HG03108 (cell line): ENCODE data around the gene BEX3.
"Not testable (repeated sequence)": the region's sequence is repeated elsewhere in the genome, so short reads cannot be mapped to it uniquely, and the experiment has no call there.

ENCODE experiments used
- ATAC-seq: cut with Tn5 transposase; IDR thresholded peaks from one replicate; pipeline ENCODE4 v1.9.1; 2021; ENCODE audit warnings: moderate library complexity; ENCODE audit not compliant: unreplicated experiment

Gene BEX3

DNA sequence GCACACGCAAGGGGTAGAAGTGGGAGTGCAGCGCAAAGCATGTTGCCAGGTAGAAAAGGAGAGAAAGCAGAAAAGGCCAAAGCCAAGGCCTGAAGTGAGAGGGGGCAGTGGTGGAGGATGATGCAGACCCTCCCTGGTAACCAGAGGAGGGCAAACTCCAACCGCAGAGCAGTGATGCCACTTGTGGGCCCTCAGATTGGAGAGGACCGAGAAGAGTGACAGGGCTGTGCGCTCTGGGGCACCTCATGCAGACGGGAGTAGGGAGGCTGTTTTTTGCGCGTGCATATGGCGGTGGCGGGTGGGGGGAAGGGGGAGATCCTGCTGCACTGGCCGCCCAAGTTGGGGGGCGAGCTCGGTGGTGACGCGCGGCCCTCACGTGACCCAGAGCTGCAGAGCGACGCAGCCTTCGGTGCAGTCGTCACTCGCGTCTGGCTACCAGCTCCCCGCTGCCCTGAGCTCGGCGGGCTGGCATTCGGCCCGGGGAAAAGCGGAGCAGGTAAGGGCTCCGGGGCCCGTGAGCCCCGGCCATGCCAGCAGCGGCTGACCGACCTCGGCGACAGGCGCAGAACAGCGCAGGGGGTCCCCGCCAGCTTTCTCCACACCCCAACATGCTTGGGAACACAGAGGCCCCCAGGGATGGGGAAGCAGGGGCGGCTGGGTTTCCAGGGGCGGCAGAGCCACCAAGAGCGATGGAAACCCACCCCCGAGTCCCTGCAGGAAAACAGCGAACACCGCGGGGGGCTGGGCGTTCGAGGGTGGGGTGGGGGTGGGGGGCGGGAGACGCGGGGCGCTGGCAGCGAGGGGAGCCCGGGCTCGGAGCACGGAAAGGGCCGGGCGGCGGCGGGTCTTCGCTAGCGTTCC lies at the start of gene BEX3:
Gene BEX3 (plus strand): TSS at position 421 of the 861 bp plus-strand sequence. CDS start 984 bp downstream, outside the sequence.
- no peak for ATAC-seq

DNA sequence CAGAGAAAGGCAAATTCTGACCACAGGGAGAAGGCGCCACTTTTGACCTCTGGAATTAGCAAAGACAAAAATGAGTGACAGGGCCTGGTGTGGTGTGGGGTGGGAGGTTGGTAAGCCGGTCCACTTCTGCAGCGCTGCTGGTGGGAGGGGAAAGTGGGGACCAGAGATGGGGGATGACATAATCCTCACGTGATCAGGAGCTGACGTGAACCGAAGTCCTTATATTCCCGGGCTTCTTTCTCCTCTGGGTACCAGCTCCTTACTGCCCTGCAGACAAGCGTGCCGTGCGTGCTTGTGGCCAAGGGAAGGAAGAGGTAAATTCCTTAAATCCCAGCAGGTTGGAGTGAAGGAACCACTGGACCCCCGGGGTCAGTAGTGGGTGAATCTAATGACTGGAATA lies 46.3 kb upstream of the BEX3 start, which contains the start of gene TCEAL7:
Gene TCEAL7 (plus strand): TSS at position 249 of the 400 bp plus-strand sequence. CDS start 1,165 bp downstream, outside the sequence.
- ATAC-seq: no peak

DNA sequence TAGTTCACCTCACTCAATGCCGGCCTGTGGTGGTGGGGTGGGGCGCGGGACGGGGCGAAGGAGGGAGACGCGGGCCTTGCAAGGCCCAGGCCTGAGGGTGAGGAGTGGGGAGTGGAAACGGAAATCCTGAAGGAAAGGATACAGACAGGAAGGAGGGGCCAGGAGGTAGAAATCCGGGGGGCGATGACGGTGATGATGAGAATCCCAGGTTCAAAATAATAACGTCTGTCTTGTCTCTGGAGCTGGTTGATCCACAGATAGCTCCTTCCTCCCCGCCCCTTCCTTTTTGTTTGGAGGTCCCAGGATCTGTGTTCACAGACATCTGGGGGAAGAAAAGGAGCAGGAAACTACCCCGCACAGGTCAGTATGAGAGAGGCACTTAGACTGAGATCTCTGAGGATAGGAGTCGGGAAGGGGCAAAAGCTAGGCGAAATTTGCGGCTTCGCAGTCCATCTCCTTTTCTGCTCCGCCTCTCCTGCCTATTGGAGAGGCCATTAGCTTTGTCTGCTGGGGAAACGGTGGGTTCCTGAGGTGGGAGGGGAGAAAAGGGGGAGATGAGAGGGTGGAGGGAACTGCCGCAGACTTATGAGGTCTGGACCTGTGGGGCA lies 45.6 kb upstream of the BEX3 start:
- no peak for ATAC-seq

DNA sequence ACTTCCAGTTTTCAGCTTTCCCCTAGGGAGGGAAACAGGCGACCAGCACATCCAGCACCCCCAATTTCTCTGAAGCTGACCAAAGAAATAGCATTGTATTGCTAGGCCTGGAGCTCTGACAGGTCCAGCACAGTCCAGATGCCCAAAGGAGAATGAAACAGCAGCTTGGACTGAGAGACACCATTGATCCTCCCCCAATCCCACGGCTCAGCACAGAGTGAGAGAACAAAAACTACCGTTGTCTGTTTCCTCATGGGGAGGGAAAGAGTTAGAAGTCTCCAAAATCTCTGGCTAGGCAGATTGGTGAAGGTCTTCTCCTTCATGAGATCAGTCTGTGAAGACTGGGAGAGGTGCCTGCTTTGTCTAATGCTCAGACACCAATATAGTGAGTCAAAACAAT lies 37.7 kb upstream of the BEX3 start:
- ATAC-seq: no peak

DNA sequence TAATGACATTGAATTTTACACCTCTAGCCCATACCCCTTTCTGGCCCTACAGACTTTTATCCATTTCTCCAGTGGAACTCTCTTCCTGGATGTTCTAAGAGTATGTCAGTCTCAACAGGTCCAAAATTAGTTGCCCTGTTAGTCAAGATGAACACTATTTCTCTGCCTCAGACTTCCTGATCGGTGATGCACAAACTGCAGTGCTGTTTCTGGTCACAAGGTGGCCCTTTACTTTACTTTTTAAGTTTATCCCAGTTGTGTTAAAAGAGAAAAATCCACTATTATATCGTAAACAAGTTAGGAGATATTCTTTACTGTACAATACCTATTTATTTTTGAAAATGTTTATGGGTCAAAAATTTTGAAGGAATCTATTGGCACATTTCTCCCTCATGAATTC lies 33.2 kb upstream of the BEX3 start:
- ATAC-seq: no peak

DNA sequence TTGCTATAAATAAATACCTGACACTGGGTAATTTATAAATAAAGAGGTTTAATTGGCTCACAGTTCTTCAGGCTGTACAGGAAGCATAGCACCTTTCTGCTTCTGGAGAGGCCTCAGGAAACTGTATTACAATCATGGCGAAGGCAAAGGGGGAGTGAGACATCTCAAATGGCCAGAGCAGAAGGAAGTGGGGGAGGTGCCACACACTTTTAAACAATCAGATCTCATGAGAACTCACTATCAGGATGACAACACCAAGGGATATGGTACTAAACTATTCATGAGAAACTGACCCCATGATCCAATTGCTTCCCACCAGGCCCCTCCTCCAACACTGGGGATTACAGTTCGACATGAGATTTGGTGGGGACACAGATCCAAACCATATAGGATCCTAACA lies 31.7 kb upstream of the BEX3 start:
- no peak for ATAC-seq

DNA sequence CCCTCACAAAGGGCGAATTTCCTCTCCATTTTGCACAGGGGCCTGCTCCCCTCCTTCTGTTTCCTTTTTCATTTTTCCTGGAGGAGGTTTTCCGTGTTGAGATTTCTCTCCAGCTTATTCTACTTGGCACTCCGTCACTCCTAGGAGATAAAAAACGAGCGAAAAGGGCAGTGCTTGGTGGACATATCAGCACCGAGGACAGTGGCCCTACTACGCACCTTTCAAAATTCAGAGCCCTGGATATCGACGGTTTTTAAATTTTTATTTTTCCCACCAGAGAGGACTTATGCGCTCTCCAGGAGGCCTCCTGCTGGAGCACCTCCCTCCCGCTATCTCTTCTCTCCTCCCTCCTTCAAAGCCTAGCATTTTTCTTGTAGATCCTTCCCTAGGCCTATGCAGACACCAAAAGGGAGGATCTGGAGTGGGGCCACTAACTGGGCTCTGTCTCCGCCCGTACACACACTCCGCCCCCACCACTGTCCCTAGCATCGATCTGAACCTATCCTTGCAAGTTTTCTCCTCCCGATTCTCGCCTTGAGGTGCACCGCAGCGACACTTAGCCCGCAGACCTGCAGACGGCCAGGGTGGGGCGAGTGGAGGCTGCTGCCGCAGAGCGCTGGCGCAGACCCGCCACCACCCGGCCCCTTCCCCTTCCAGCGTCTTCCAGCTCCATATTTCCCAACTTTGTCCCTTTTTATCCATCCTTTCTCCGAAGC lies 28.5 kb upstream of the BEX3 start:
- ATAC-seq: no peak

DNA sequence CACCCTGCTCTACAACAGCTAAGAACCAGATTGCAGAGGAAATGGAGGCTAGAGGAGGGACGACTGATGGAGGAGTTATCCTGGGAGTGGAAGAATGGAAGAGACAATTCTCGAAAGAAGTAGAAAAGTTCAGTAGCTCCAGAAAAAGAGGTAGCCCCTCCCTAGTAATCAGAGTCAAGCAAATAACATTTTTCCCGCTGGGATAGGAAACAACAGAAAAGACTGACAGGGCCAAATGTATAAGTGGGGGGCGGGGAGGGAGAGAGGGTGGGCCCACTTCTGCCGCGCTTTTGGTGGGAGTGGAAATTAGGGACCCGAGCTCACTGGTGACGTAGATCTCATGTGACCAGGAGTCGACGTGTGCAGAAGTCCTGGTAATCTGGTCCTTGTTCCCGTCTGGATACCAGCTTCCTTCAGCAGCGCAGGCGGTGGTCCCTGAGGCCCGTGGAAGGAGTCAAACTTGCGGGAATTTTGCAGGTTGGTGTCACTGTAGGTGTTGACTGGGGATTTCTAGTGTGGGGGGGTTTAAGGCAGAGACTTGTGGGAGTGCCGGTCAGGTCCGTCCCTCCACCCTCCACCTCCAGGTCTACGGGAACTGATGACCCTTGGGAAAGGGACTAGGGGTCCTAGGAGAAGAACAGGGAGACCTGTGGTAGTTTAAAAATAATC lies 20.1 kb upstream of the BEX3 start, which contains the start of gene TCEAL9:
Gene TCEAL9 (plus strand): TSS at position 377 of the 669 bp plus-strand sequence. CDS start 1,179 bp downstream, outside the sequence.
- no peak for ATAC-seq

DNA sequence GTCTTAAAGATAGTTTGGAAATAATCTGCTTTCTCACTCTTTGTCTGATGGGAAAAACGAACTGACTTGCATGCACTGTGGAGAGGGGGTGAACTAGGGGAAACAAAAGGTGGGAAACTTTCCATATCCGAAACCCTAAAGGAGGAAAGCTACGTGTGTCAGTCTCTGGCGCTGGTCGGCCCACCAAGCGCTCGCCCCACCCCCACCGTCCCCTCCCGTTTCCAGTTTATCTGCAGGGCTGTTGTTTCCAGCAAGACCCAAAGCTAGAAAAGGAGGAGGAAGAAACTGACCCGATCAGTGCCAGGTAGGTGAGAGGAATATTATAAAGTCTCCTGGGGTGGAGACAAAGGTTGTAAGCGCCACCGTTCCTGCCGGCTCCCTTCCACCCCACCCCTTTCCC lies 19.5 kb upstream of the BEX3 start:
- no peak for ATAC-seq

DNA sequence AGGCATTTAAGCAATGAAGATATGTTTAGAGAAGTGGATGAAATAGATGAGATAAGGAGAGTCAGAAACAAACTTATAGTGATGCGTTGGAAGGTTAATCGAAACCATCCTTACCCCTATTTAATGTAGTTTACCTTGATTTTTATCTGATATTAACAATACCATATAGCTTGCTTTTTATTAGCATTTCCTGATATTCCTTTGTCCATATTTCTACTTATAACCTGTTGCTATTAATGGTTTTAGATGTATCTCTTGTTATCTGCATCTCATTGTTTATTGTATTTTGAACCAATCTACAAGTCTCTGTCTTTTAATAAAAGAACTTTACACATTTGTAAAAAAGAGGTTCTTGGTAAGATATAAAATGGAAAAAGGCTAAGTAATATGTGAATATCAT lies 18.5 kb upstream of the BEX3 start:
- no peak for ATAC-seq

DNA sequence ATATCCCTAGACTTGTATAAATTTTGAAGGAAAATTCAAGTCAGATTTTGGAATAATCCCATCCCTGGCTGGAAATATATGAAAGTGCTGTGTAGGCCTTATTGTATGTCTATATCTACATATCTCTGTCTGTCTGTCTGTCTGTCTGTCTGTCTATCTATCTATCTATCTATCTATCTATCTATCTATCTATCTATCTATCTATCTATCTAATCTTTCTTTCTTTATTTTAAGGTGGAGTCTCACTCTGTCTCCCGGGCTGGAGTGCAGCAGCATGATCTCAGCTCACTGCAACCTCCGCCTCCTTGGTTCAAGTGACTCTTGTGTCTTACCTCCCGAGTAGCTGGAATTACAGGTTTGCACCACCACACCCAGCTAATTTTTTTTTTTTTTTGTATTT lies 16.7 kb upstream of the BEX3 start:
- ATAC-seq: not testable (repeated sequence)

DNA sequence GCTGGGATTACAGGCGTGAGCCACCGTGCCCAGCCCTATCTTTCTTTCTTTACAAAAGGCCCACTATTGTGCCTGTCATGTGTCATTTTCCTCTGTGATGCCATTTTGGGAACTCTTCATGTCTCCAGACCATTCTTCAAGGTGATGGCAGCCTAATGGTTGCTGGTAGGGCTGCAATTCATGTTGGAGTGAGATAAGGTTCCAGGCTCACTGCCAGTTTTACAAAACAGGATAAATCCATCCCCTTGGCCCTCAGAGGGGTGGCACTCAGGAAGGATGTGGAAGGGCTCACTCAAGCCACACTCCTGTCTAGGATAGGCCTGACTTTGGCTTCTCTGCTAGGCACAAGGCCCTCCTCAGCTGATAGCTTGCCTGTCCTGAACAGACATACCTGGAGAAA lies 16.2 kb upstream of the BEX3 start:
- no peak for ATAC-seq

DNA sequence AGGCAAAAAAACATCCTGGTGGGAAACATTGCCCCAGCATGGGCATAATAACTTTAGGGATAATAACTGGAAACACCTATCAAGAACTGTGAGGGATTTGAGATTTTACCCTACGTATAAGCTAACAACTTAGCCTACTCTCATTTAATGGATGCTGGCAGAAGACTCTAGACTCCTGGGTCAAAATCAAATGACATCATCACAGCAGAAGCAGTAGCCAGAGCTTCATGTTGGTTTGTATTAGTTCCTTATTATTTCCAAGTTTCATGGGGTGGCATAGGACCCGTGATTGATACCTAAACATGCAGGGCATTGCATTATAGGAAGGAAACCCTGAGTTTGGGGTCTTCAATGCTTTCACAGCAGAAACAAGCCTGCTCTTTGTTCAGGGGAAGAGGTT lies 15.4 kb upstream of the BEX3 start:
- no peak for ATAC-seq

DNA sequence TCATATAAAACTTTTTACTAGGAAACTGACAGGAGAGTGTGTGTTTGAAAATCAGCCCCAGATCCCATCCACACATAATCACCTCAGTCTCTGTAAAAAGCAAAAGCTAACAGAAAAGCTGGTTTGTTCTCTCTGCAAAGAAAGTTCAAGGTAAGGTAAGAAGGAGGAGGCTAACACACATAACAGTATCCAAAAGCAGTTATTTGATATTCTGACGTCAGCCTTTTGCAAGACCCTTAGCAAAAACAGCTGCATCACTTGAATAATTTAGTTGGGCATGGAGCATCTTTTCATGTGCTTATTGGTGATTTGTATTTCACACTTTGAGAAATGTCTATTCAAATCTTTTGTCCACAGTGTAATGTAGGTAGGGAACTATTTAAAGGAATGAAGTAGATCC lies 14.5 kb upstream of the BEX3 start:
- no peak for ATAC-seq

DNA sequence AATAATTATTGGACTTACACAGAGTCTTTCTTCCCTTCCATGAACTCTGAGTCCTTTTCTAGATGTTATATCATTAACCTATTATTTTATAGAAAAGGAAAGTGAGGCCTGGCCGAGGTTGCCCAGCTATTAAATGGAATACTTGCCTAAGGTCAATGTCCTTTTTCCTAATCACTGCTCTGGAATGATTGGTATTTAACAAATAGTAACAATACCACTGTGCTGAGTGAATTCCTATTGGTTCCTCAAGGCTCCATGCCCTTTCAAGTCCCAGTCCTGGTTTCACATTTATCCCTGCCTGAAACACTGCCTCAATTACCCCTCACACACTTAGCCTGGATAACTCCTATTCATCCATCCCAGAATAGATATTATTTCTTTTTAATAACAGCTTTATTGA lies 13.9 kb upstream of the BEX3 start:
- ATAC-seq: no peak

DNA sequence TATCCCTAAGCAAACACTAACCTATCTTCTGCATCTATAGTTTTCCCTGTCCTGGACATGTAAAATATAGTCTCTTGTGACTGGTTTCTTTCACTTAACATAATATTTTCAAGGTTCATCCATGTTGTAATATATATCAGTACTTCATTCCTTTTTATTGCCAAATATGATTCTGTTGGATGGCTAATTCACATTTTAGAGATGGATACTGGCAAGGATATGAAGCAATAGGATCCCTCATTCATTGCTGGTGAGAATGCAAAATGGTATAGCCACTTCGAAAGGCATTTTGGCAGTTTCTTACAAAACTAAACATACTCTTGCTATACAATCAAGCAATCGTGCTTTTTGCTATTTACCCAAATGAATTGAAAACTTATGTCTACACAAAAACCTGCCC lies 13.3 kb upstream of the BEX3 start:
- ATAC-seq: no peak

DNA sequence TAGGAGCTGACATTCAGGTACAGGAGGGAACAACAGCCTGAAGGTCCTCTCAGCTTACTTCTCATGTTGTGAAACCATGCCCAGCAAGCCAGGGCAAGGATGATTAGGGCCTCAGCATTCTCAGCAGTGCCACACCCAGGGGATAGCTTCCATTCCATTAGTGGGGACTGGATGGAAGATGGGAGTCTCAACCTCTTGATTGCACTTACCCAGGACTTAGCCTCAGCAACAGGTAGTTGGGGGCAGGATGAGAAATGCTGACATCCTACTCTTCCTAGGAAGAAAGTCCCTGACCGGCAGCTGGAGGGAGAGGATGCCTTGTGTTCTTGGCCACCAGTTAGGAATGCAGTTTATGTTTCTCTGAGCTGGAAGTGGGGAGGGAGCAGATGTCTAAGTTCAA lies 8.8 kb upstream of the BEX3 start:
- no peak for ATAC-seq

DNA sequence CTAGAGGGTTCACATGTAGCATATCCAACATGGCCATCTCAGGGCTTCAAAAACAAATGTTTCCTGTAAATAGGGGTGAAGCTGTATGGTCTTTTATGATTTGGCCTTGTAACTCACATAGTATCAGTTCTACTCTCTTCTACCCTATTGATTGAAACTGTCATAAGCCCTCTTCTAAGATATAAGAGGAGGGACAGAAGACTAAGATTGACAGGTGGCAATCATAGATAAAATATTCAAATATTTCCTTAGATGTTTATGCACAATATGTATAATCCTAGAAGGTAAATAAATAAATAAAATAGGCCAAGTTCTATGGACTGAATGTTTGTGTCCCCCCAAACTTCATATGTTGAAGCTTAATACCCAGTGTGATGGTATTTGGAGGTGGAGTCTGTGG lies 6.9 kb upstream of the BEX3 start:
- no peak for ATAC-seq

DNA sequence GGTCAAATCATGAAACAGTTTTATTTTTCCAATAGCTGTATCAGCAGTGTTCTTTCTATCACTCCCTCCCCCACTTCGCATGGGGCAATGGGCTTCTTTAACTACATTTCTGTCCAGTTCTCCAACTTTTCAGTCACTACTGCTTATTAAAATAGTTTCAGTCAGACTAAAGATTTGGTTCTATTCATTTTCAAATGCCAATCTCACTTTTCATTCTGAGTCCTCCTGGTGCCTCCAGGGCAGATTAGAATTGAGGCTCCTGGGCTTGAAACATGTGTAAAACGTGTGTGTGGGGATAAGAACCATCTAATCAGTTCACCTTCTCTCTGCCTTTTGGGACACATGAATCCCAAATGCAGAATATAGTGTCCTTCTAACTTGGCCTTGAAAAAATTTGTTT lies 3.5 kb upstream of the BEX3 start:
- ATAC-seq: no peak

DNA sequence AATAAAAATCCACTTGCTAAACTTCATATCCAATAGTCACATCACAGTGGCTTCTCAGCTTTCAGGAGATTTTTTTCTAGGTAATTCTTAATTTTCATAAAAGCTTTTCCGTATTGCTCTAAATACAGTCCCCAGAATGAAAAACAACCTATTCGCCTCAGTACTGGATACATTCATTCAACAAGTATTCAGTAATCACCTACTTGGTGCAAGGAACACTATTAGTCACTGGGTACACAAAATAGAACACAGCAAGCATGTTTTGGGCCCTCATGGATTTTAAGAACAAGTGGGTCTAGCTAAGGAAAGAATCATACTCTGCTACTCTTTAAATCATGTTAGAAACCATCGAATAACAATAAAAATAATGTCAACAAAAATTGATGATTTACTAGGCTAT lies 2.8 kb upstream of the BEX3 start:
- no peak for ATAC-seq

DNA sequence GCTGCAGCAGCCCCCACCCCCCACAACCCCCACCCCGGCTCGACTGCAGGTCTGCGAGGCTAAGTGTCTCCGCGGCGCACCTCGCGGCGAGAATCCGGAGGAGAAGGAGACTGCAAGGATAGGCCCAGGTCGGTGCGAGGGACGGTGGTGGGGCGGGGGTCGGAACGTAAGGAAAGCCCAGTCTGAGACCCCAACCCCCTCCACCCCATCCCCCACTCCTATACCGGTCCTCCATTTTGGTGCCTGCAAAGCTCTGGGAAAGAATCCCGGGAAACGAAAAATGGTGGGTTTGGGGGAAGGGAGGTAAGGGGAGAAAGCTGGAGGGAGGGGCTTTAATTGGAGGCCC lies 614 bp downstream of the BEX3 start:
- ATAC-seq: no peak
